Measurements from ENCODE around the gene TMEM17. TPM values are rescaled to one million over a fixed set of nuclear protein-coding genes. Genes with fewer than 3 reads are reported as not detected.

TMEM17 gene
- total and polyA plus RNA-seq, 8 donors = 1.8 to 5.0 (median 3.8) TPM

- intact Hi-C loops (cut with DNase I) = no loop called here
- H3K27ac ChIP-seq = no peak overlapping the region
- ATAC-seq (no peak), DNase-seq (no peak)
- H3K4me1 ChIP-seq = no peaks in the 10 kb centered on the region
- TF ChIP-seq CTCF (IDR thresholded peaks at IDR 0.05) = no peak
- H3K36me3 ChIP-seq = no peaks in the 10 kb centered on the region
- H3K9me3 ChIP-seq = no peaks in the 10 kb centered on the region
- H3K4me3 ChIP-seq = no peak overlapping the region
- H3K27me3 ChIP-seq = no peaks in the 10 kb centered on the region
Observed at GRCh38 chr2:62501069-62501468, 4.9 kb downstream of the TMEM17 start.

- Histone ChIP-seq H3K27me3 (no peaks in the 10 kb centered on the region), H3K4me1 (no peaks in the 10 kb centered on the region), H3K27ac (no peak overlapping the region), H3K36me3 (no peaks in the 10 kb centered on the region), H3K4me3 (no peak overlapping the region), H3K9me3 (no peaks in the 10 kb centered on the region)
- TF ChIP-seq CTCF (IDR thresholded peaks at IDR 0.05) = no peak
- DNase-seq = no peak
- no peak for ATAC-seq
- intact Hi-C loops (cut with DNase I) = no loop called here
Observed at GRCh38 chr2:62499430-62500060, 6.5 kb downstream of the TMEM17 start.

- no peaks in the 10 kb centered on the region for H3K27me3 ChIP-seq
- intact Hi-C loops (cut with DNase I) = no loop called here
- no peak overlapping the region for H3K4me3 ChIP-seq
- no peak for TF ChIP-seq CTCF (IDR thresholded peaks at IDR 0.05)
- no peaks in the 10 kb centered on the region for H3K9me3 ChIP-seq
- no peaks in the 10 kb centered on the region for H3K36me3 ChIP-seq
- H3K4me1 ChIP-seq = no peaks in the 10 kb centered on the region
- DNase-seq (no peak), ATAC-seq (no peak)
- H3K27ac ChIP-seq = no peak overlapping the region
Observed at GRCh38 chr2:62498739-62499138, 7.3 kb downstream of the TMEM17 start.

- H3K27ac ChIP-seq = no peak overlapping the region
- no peak for ATAC-seq
- H3K27me3 ChIP-seq = no peaks in the 10 kb centered on the region
- DNase-seq = no peak
- H3K4me1 ChIP-seq = no peaks in the 10 kb centered on the region
- no peak for TF ChIP-seq CTCF (IDR thresholded peaks at IDR 0.05)
- no peaks in the 10 kb centered on the region for H3K36me3 ChIP-seq
- no peaks in the 10 kb centered on the region for H3K9me3 ChIP-seq
- intact Hi-C loops (cut with DNase I) = no loop called here
- H3K4me3 ChIP-seq = no peak overlapping the region
Observed at GRCh38 chr2:62495761-62496160, 10.2 kb downstream of the TMEM17 start.

GRCh38 chr2:62492048-62492447 lies 13.9 kb downstream of the TMEM17 start:
- Histone ChIP-seq H3K4me1 (no peaks in the 10 kb centered on the region), H3K27me3 (no peaks in the 10 kb centered on the region), H3K27ac (no peak overlapping the region), H3K36me3 (no peaks in the 10 kb centered on the region), H3K9me3 (no peaks in the 10 kb centered on the region), H3K4me3 (no peak overlapping the region)
- ATAC-seq = no peak
- no peak for TF ChIP-seq CTCF (IDR thresholded peaks at IDR 0.05)
- DNase-seq = no peak
- intact Hi-C loops (cut with DNase I) = no loop called here
